ENCODE measurements around the gene TACC2.

TACC2 gene

GRCh38 chr10:122173766-122174435 lies 184.9 kb downstream of the TACC2 start:
- DNase-seq = no peak

- DNase-seq = no peak
These were observed 187.6 kb downstream of the TACC2 start for GRCh38 chr10:122176232-122177213.

GRCh38 chr10:122178655-122179054 lies 189.7 kb downstream of the TACC2 start:
- no peak for DNase-seq

GRCh38 chr10:122181041-122181732 lies 192.2 kb downstream of the TACC2 start:
- peak; percentile 27 for DNase-seq

- DNase-seq = no peak
These were observed 192.9 kb downstream of the TACC2 start for GRCh38 chr10:122181876-122182275.

- DNase-seq = no peak
These were observed 193.3 kb downstream of the TACC2 start for GRCh38 chr10:122182308-122182707.

- DNase-seq = no peak
These were observed 195.3 kb downstream of the TACC2 start for GRCh38 chr10:122184254-122184653.

- no peak for DNase-seq
These were observed 196.7 kb downstream of the TACC2 start for GRCh38 chr10:122185643-122186042.

- DNase-seq = no peak
These were observed 198.2 kb downstream of the TACC2 start for GRCh38 chr10:122186816-122187810.

- DNase-seq = no peak
These were observed 199.7 kb downstream of the TACC2 start for GRCh38 chr10:122188706-122189105.

- DNase-seq = no peak
These were observed 200.2 kb downstream of the TACC2 start for GRCh38 chr10:122189185-122189584.

GRCh38 chr10:122190176-122190943 lies 201.4 kb downstream of the TACC2 start:
- no peak for DNase-seq

GRCh38 chr10:122191936-122192541 lies 203.1 kb downstream of the TACC2 start:
- DNase-seq = no peak

GRCh38 chr10:122194251-122194650 lies 205.3 kb downstream of the TACC2 start:
- no peak for DNase-seq

- no peak for DNase-seq
These were observed 207.3 kb downstream of the TACC2 start for GRCh38 chr10:122196218-122196617.

GRCh38 chr10:122197611-122198222 lies 208.8 kb downstream of the TACC2 start:
- DNase-seq = no peak

GRCh38 chr10:122198631-122199030 lies 209.7 kb downstream of the TACC2 start:
- no peak for DNase-seq

GRCh38 chr10:122199070-122199469 lies 210.1 kb downstream of the TACC2 start:
- no peak for DNase-seq

GRCh38 chr10:122199689-122200088 lies 210.7 kb downstream of the TACC2 start:
- DNase-seq = no peak

- DNase-seq = no peak
These were observed 212.4 kb downstream of the TACC2 start for GRCh38 chr10:122201401-122201800.

Measured in amniotic stem cell (primary cell).